CD4-positive, alpha-beta T cell treated with Interferon gamma for 1 hour (primary cell): ENCODE data around the gene RHAG.

Experiments used
- DNase-seq: peaks from one replicate; pipeline ENCODE4 v3.0.0-alpha.2; 2020

The RHAG gene

GRCh38 chr6:49563006-49563886, 73.4 kb downstream of the RHAG start:
- DNase-seq: no peak

- DNase-seq: no peak
Measured at GRCh38 chr6:49558238-49558637, 78.4 kb downstream of the RHAG start.

DNA sequence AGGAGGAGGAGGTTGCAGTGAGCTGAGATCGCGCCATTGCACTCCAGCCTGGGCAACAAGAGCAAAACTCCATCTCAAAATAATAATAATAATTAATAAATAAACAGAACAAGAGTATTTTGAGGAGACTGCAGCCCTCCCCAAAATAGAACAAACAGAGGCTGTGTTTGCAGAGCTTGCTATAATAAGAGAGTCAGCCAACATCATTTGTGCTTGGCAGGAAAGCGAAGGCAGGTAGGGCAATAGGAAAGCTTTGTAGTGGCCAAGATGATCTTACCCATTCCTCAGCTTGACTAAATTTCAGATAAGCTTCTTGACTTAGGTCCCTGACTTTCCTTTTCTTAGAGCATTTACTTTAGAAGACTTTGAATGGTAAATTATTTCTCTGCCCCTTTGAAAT, 79.5 kb downstream of the RHAG start:
- DNase-seq: no peak

GRCh38 chr6:49556429-49556837, 80.2 kb downstream of the RHAG start:
- no peak for DNase-seq

DNA sequence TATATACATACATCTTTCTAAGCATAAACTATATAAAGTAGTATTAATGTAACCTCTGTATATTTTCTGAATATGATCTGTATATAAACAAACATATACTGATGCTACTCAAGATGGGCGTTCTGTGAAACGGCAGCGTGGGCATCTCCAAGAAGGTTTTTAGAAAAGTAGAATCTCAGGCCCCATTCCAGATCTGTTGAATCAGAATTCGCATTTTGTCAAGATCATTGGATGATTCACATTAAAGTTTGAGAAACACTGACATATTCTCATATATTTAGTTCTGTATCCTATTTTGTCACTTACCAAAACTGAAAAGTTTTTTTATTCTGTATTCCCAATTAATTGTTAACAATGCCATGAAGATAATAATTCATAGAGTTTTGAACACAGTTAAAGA, 80.7 kb downstream of the RHAG start:
- DNase-seq: no peak
